ENCODE data around the gene MYO9B.
A peak's percentile ranks its signal among the peaks of the same experiment; 100 is the strongest.
"Not testable (repeated sequence)": the region's sequence is repeated elsewhere in the genome, so short reads cannot be mapped to it uniquely, and the experiment has no call there.

MYO9B gene

DNA sequence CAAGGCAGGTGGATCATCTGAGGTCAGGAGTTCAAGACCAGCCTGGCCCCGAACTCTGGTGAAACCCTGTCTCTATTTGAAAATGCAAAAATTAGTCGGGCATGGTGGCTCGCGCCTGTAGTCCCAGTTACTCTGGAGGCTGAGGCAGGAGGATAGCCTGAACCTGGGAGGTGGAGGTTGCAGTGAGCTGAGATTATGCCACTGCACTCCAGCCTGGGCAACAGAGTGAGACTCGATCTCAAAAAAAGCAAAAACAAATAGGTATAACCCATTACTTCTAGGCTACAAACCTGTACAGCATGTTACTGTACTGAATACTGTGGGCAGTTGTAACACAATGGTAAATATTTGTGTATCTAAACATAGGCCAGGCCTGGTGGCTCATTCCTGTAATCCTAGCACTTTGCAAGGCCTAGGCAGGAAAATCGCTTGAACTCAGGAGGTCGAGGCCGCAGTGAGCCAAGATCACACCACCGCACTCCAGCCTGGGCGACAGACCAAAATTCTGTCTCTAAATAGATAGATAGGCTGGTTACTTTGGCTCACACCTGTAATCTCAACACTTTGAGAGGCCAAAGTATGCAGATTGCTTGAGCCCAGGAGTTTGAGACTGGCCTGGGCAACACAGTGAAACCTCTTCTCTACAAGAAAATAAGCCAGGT, 63.5 kb downstream of the MYO9B start:
- TF ChIP-seq TAF1 (IDR thresholded peaks at IDR 0.05; ENCODE audit: borderline replicate concordance, low read depth, low read length) (no peak), POLR2AphosphoS5 (IDR thresholded peaks at IDR 0.05; ENCODE audit: low read depth, low read length) (no peak), POLR2A (IDR thresholded peaks at IDR 0.05; ENCODE audit: low read depth, low read length) (no peak)
- FAIRE-seq (no peak), DNase-seq (ENCODE audit: insufficient read length) (no peak)

DNA sequence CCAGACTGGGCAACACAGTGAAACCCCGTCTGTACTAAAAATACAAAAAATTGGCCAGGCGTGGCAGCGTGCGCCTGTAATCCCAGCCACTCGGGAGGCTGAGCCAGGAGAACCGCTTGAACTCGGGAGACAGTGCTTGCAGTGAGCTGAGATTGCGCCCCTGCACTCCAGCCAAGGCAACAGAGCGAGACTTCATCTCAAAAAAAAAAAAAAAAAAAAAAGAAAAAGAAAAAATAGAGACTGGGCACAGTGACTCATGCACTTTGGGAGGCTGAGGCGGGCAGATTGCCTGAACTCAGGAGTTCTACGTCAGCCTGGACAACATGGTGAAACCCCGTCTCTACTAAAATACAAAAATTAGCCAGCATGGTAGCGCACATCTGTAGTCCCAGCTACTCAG, 69.2 kb downstream of the MYO9B start:
- not testable (repeated sequence) for FAIRE-seq; DNase-seq (ENCODE audit: insufficient read length)

DNA sequence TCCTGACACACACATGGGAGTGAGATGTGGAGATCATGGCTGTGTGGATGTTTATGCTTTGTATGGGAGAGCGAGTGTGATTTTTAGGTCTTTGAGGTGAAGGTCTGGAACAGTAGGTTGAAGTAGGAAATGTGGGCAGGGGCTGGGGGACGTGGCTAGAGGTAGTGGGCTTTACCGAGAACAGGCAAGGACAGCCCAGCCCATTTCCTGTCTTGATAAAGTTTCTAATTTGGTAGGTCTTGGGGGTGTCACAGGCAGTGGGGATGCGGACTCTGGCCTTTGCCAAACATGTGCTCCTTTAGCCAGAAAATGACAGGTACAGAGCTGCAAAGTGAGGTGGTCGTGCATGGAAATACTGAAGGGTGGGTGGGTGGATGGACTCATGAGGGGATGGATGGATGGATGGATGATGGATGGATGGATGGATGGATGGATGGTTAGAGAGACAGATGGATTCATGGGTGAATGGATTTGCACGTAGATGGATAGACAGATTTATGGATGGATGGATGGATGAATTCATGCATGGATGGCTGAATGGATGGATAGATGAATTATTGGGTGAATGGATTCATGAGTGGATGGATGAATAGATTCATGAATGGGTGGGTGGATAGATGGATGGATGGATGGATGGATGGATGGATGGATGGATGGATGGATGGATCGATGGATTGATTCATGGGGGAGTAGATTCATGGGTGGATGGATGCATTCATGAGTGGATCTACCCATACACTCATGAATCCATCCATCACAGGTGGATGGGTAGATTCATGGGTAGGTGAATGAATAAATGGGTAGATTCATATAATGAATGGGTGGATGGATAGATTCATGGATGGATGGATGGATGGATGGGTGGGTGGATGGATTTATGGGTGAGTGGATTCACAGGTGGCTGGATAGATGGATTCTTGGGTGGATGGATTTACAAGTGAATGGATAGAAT, 70.2 kb downstream of the MYO9B start:
- DNase-seq (ENCODE audit: insufficient read length) (no peak), FAIRE-seq (peak; percentile 17)
- TF ChIP-seq TAF1 (IDR thresholded peaks at IDR 0.05; ENCODE audit: borderline replicate concordance, low read depth, low read length) (no peak), POLR2A (IDR thresholded peaks at IDR 0.05; ENCODE audit: low read depth, low read length) (no peak), POLR2AphosphoS5 (IDR thresholded peaks at IDR 0.05; ENCODE audit: low read depth, low read length) (no peak)

DNA sequence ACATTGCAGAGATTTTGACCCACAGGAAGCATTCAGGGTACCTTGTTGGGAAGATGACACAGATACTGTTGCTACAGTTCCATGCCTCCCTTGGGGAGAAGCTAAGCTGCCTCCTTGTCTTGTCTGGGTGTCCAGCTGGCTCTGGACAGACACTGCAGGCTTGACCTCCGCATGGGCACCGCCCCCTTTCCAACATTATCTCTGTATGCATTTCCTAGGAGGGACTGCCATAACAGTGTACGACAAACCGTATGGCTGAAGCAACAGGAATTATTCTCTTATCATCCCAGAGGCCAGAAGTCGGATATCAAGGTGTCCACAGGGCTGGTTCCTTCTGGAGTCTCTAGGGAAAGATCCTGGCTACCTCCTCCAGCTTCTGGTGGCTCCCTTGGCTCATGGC, 72.6 kb downstream of the MYO9B start:
- FAIRE-seq (no peak), DNase-seq (ENCODE audit: insufficient read length) (no peak)
- TF ChIP-seq POLR2A (IDR thresholded peaks at IDR 0.05; ENCODE audit: low read depth, low read length) (no peak), POLR2AphosphoS5 (IDR thresholded peaks at IDR 0.05; ENCODE audit: low read depth, low read length) (no peak), TAF1 (IDR thresholded peaks at IDR 0.05; ENCODE audit: borderline replicate concordance, low read depth, low read length) (no peak)

DNA sequence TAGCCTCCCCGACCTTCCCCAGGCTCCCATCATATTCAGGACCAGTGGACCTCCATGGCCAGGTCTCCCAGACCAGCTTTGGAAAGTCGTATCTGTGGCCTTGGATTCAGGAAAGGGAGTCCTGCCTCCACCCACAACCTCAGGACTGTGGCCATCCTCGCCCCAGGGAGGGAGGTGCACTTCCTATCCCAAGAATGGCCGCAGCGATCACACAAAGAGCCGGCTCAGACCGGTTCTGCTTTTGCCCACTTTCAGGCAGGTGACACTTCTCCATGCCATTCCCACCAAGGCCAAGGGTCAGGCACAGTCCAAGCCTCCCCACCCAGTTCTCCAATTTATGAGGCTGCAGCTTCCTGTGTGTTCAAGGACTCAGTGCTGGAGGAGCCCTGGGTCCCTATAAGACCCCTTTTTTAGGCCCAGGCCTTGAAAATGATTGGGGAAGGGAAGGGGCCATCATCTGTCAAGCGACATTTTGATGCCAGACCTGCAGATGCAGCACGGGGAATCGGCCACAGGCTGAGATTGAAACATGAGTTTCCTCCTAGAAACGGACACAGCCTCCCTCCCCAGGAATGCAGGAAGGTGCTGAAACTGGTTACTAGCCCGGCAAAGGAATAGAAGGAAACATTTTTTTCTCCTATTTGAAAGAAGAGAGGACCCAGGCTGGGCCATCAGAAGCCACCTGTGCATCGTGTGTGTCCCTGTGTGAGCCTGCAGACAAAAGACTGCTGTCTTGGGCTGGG, 74.0 kb downstream of the MYO9B start:
- FAIRE-seq (no peak), DNase-seq (ENCODE audit: insufficient read length) (no peak)

DNA sequence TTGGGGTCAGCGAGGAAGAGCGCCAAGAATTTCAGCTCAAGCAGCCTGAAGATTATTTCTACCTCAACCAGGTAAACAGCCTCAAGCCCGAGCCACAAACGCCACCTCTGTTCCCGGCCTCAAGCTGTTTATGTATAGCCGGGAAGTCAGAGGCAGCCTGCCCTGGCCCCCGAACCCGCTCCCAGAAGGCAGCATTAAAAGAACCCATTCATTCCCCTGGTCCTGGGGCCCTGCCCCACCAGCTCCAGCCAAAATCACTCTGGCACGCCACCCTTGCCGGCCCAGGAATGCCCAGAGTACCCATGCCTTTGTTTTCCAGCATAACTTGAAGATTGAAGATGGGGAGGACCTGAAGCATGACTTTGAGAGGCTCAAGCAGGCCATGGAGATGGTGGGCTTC, 78.4 kb downstream of the MYO9B start:
- no peak for DNase-seq (ENCODE audit: insufficient read length)
- FAIRE-seq = no peak
- no peak for TF ChIP-seq POLR2AphosphoS5 (IDR thresholded peaks at IDR 0.05; ENCODE audit: low read depth, low read length)
- TF ChIP-seq TAF1 (IDR thresholded peaks at IDR 0.05; ENCODE audit: borderline replicate concordance, low read depth, low read length) = no peak
- TF ChIP-seq POLR2A (IDR thresholded peaks at IDR 0.05; ENCODE audit: low read depth, low read length) = no peak

More for the DNA sequence above, 74.0 kb downstream of the MYO9B start:
- no peak for TF ChIP-seq POLR2A (IDR thresholded peaks at IDR 0.05; ENCODE audit: low read depth, low read length)
- TF ChIP-seq TAF1 (IDR thresholded peaks at IDR 0.05; ENCODE audit: borderline replicate concordance, low read depth, low read length) = no peak
- no peak for TF ChIP-seq POLR2AphosphoS5 (IDR thresholded peaks at IDR 0.05; ENCODE audit: low read depth, low read length)

DNA sequence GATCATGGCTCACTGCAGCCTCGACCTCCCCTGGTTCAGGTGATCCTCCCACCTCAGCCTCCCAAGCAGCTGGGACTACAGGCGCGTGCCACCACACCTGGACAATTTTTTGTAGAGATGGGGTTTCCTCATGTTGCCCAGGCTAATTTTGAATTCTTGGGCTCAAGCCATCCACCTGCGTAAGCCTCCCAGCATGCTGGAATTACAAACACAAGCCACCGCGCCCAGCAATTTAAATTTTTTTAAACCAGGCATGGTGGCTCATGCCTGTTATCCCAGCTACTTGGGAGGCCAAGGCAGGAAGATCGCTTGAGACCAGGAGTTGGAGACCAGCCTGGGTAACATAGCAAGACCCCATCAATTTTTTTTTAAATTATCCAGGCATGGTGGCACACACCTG, 79.7 kb downstream of the MYO9B start:
- FAIRE-seq = no peak
- TF ChIP-seq POLR2A (IDR thresholded peaks at IDR 0.05; ENCODE audit: low read depth, low read length) (no peak), POLR2AphosphoS5 (IDR thresholded peaks at IDR 0.05; ENCODE audit: low read depth, low read length) (no peak), TAF1 (IDR thresholded peaks at IDR 0.05; ENCODE audit: borderline replicate concordance, low read depth, low read length) (no peak)
- no peak for DNase-seq (ENCODE audit: insufficient read length)

DNA sequence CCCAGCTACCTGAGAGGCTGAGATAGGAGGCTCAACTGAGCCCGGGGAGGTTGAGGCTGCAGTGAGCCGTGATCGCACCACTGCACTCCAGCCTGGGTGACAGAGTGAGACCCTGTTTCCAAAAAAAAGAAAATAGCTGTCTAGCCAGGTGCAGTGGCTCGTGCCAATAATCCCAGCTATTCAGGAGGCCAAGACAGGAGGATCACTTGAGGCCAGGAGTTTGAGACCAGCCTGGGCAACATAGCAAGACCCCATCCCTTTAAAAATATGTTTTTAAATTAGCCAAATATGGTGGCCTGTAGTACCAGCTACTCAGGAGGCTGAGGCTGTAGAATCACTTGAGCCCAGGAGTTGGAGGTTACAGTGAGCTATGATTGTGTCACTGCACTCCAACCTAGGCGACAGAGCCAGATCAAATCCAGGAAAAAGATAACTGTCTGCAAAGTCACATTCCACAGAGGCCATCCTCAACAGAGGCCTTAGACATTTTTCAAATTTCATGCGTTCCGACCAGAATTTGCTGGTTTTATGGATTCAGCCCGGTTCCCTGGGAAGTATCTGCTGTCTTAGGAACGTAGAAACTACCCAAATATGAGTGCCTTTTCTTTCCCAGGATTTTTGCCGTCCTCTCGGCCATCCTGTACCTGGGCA, 80.8 kb downstream of the MYO9B start:
- FAIRE-seq (no peak), DNase-seq (ENCODE audit: insufficient read length) (no peak)
- TF ChIP-seq POLR2A (IDR thresholded peaks at IDR 0.05; ENCODE audit: low read depth, low read length) (no peak), TAF1 (IDR thresholded peaks at IDR 0.05; ENCODE audit: borderline replicate concordance, low read depth, low read length) (no peak), POLR2AphosphoS5 (IDR thresholded peaks at IDR 0.05; ENCODE audit: low read depth, low read length) (no peak)

DNA sequence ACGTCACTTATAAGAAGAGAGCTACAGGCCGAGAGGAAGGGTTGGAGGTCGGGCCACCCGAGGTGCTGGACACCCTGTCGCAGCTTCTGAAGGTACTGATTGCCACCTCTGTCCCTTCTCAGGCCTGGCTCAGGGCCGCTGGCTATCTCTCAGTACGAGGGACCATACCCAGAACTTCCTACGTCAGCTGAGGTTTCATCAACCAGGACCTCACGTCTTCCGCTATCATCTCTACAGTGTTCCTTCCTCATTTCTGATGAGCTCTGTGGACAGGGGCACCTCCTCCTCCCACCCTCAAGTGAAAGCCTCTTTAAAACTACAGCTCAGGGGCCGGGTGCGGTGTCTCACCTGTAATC, 81.3 kb downstream of the MYO9B start:
- FAIRE-seq = no peak
- no peak for DNase-seq (ENCODE audit: insufficient read length)
- TF ChIP-seq POLR2AphosphoS5 (IDR thresholded peaks at IDR 0.05; ENCODE audit: low read depth, low read length) = no peak
- no peak for TF ChIP-seq POLR2A (IDR thresholded peaks at IDR 0.05; ENCODE audit: low read depth, low read length)
- TF ChIP-seq TAF1 (IDR thresholded peaks at IDR 0.05; ENCODE audit: borderline replicate concordance, low read depth, low read length) = no peak

DNA sequence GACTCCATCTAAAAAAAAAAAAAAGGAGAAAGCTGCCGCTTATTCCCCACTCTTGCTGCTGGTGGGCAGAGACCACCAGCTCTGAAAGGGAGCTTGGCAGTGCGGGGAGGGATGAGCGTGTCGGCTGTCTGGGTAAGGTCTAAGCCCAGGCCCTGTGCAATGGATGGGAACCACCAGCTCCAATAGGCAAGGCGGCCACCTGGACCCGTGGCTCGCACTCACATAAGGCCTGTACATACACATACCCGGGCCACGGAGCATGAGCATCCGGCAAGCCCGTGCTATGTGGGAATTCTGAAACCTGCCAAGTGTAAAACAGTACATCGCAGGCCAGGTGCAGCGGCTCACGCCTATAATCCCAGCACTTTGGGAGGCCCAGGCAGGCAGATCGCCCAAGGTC, 83.0 kb downstream of the MYO9B start:
- no peak for FAIRE-seq
- TF ChIP-seq POLR2A (IDR thresholded peaks at IDR 0.05; ENCODE audit: low read depth, low read length) = no peak
- no peak for TF ChIP-seq TAF1 (IDR thresholded peaks at IDR 0.05; ENCODE audit: borderline replicate concordance, low read depth, low read length)
- no peak for TF ChIP-seq POLR2AphosphoS5 (IDR thresholded peaks at IDR 0.05; ENCODE audit: low read depth, low read length)
- no peak for DNase-seq (ENCODE audit: insufficient read length)
